H9 (cell line): ENCODE data around the gene CXorf58. TPM values are rescaled to one million over a fixed set of nuclear protein-coding genes. Genes with fewer than 3 reads are reported as not detected.

Experiments used
- DNase-seq: peaks from one replicate; pipeline ENCODE4 v3.0.0-alpha.2; 2017
- H2AFZ ChIP-seq: one replicate; pipeline ENCODE4 v1.6.1; 2013; ENCODE audit warnings: mild to moderate bottlenecking, low read length, control low read depth, moderate library complexity
- H2AK5ac ChIP-seq: 2 replicates; pipeline ENCODE4 v1.6.1; 2013; ENCODE audit warnings: low read length, control low read depth, mixed read lengths; ENCODE audit not compliant: insufficient read length
- H2BK120ac ChIP-seq: one replicate; pipeline ENCODE4 v1.6.1; 2013; ENCODE audit warnings: low read depth, mild to moderate bottlenecking, low read length, control low read depth, inconsistent platforms; ENCODE audit not compliant: poor library complexity, severe bottlenecking
- H2BK12ac ChIP-seq: 2 replicates; pipeline ENCODE4 v1.6.1; 2013; ENCODE audit warnings: low read length, control low read depth, mixed read lengths, low read depth; ENCODE audit not compliant: insufficient read length
- H2BK15ac ChIP-seq: 2 replicates; pipeline ENCODE4 v1.6.1; 2013; ENCODE audit warnings: low read depth, low read length, control low read depth
- H2BK20ac ChIP-seq: one replicate; pipeline ENCODE4 v1.6.1; 2013; ENCODE audit warnings: low read depth, mild to moderate bottlenecking, low read length, control low read depth, inconsistent platforms; ENCODE audit not compliant: poor library complexity, severe bottlenecking
- H2BK5ac ChIP-seq: 2 replicates; pipeline ENCODE4 v1.6.1; 2013; ENCODE audit warnings: low read length, control low read depth, mixed read lengths; ENCODE audit not compliant: insufficient read length
- H3K14ac ChIP-seq: 2 replicates; pipeline ENCODE4 v1.6.1; 2013; ENCODE audit warnings: low read length, control low read depth; ENCODE audit not compliant: insufficient read depth
- H3K18ac ChIP-seq: 2 replicates; pipeline ENCODE4 v1.6.1; 2013; ENCODE audit warnings: low read depth, mild to moderate bottlenecking, mixed read lengths, low read length, control low read depth; ENCODE audit not compliant: insufficient read length
- H3K23ac ChIP-seq: 2 replicates; pipeline ENCODE4 v1.6.1; 2013; ENCODE audit warnings: low read length, control low read depth, mixed read lengths, low read depth; ENCODE audit not compliant: insufficient read length
- H3K23me2 ChIP-seq: 2 replicates; pipeline ENCODE4 v1.6.1; 2013; ENCODE audit warnings: low read depth, mild to moderate bottlenecking, mixed read lengths, low read length, control low read depth; ENCODE audit not compliant: insufficient read length, poor library complexity, severe bottlenecking
- H3K27ac ChIP-seq: 2 replicates; pipeline ENCODE4 v1.5.1; 2013; ENCODE audit warnings: low read length, control low read depth, mixed read lengths, low read depth; ENCODE audit not compliant: insufficient read length
- H3K27me3 ChIP-seq: 2 replicates; pipeline ENCODE4 v1.6.1; 2013; ENCODE audit warnings: low read length, control low read depth, inconsistent platforms; ENCODE audit not compliant: insufficient read depth
- H3K4ac ChIP-seq: 2 replicates; pipeline ENCODE4 v1.6.1; 2013; ENCODE audit warnings: low read depth, mild to moderate bottlenecking, control low read depth, inconsistent platforms, low read length, moderate library complexity
- H3K4me1 ChIP-seq: 2 replicates; pipeline ENCODE4 v1.6.1; 2013; ENCODE audit warnings: low read length, control low read depth, inconsistent platforms; ENCODE audit not compliant: insufficient read depth
- H3K4me2 ChIP-seq: 2 replicates; pipeline ENCODE4 v1.6.1; 2013; ENCODE audit warnings: low read length, control low read depth, mixed read lengths; ENCODE audit not compliant: insufficient read length, insufficient read depth
- H3K56ac ChIP-seq: 2 replicates; pipeline ENCODE4 v1.6.1; 2013; ENCODE audit warnings: low read depth, mild to moderate bottlenecking, mixed read lengths, low read length, control low read depth; ENCODE audit not compliant: insufficient read length
- H3K79me1 ChIP-seq: 2 replicates; pipeline ENCODE4 v1.6.1; 2013; ENCODE audit warnings: low read depth, mild to moderate bottlenecking, moderate library complexity, low read length, control low read depth, inconsistent platforms; ENCODE audit not compliant: insufficient read depth, poor library complexity, severe bottlenecking
- H3K79me2 ChIP-seq: 2 replicates; pipeline ENCODE4 v1.6.1; 2013; ENCODE audit warnings: low read length, control low read depth, inconsistent platforms; ENCODE audit not compliant: insufficient read depth
- H3K9ac ChIP-seq: 2 replicates; pipeline ENCODE4 v1.6.1; 2013; ENCODE audit warnings: low read length, control low read depth, mixed read lengths; ENCODE audit not compliant: insufficient read length; ENCODE audit errors: extremely low read depth
- H3K9me3 ChIP-seq: one replicate; pipeline ENCODE4 v1.6.1; 2013; ENCODE audit warnings: low read depth, low read length, inconsistent platforms; ENCODE audit not compliant: control insufficient read depth
- H3T11ph ChIP-seq: one replicate; pipeline ENCODE4 v1.6.1; 2013; ENCODE audit warnings: mild to moderate bottlenecking, low read length, control low read depth, inconsistent platforms
- H4K20me1 ChIP-seq: one replicate; pipeline ENCODE4 v1.6.1; 2013; ENCODE audit not compliant: control insufficient read depth, insufficient read length, insufficient read depth
- H4K5ac ChIP-seq: 2 replicates; pipeline ENCODE4 v1.6.1; 2013; ENCODE audit warnings: low read depth, mild to moderate bottlenecking, mixed read lengths, low read length, control low read depth; ENCODE audit not compliant: insufficient read length
- H4K8ac ChIP-seq: replicated peaks from 2 replicates; pipeline ENCODE4 v1.6.1; 2013; ENCODE audit warnings: low read length, control low read depth, mixed read lengths, low read depth; ENCODE audit not compliant: insufficient read length
- H4K91ac ChIP-seq: 2 replicates; pipeline ENCODE4 v1.6.1; 2013; ENCODE audit warnings: low read depth, mild to moderate bottlenecking, moderate library complexity, mixed read lengths, low read length, control low read depth; ENCODE audit not compliant: insufficient read length
- H3K27ac Mint-ChIP-seq, 3 experiments: 2 replicates in 2 of 3; 3 replicates in 1 of 3; pipeline ENCODE4 v1.8.0; 2020 to 2021; ENCODE audit warnings: mixed read lengths in 3 of 3, mild to moderate bottlenecking in 1 of 3, moderate library complexity in 1 of 3
- H3K27me3 Mint-ChIP-seq: 2 replicates; pipeline ENCODE4 v1.8.0; 2021; ENCODE audit warnings: low read depth, mild to moderate bottlenecking, moderate library complexity, mixed read lengths
- H3K36me3 Mint-ChIP-seq, 3 experiments: 2 replicates in 2 of 3; 3 replicates in 1 of 3; pipeline ENCODE4 v1.8.0; 2020 to 2021; ENCODE audit warnings: low read depth in 3 of 3, mixed read lengths in 3 of 3; ENCODE audit not compliant: insufficient read depth in 1 of 3
- H3K4me1 Mint-ChIP-seq, 2 experiments: 2 replicates each; pipeline ENCODE4 v1.8.0; 2020; ENCODE audit warnings: mixed read lengths in 2 of 2
- H3K4me3 Mint-ChIP-seq, 2 experiments: 2 replicates in 1 of 2; 3 replicates in 1 of 2; pipeline ENCODE4 v1.8.0; 2020 to 2021; ENCODE audit warnings: mild to moderate bottlenecking in 2 of 2, mixed read lengths in 2 of 2, moderate library complexity in 1 of 2
- H3K9me3 Mint-ChIP-seq, 2 experiments: 2 replicates in 1 of 2; 3 replicates in 1 of 2; pipeline ENCODE4 v1.8.0; 2020; ENCODE audit warnings: mild to moderate bottlenecking in 2 of 2, mixed read lengths in 2 of 2, moderate library complexity in 1 of 2
- WGBS: extraction: QIAGEN DNeasy Blood & Tissue Kit; methylation state at CpG from one replicate; pipeline ENCODE4 v1.1.7; 2013; ENCODE audit warnings: missing lambda C conversion rate, low lambda C conversion rate, mixed read lengths; ENCODE audit not compliant: insufficient read length; ENCODE audit errors: extremely low coverage; 5-methylcytosine and 5-hydroxymethylcytosine counted together
- total RNA-seq: library from RNA; stranded (reverse); gene quantifications from 2 replicates; pipeline ENCODE4 v1.2.1, GENCODE V29; 2021
- TF ChIP-seq, protein P1 (sequence below): fragments of 200-600 bp; sonication (generic); conservative IDR thresholded peaks from 3 replicates; pipeline ENCODE4 v1.8.0; 2021; ENCODE audit warnings: antibody characterized with exemption, mild to moderate bottlenecking

CXorf58 gene
- total RNA-seq, 1 experiment from 2014 or later: not detected

GRCh38 chrX:23870041-23870440 is 37.8 kb upstream of the CXorf58 start:
- Mint-ChIP-seq H3K27me3 (no peaks in the 10 kb centered on the region), H3K27ac (no peak overlapping the region; a peak in 1 of 7 replicates), H3K36me3 (peaks cover 15 to 41% (median 40%) of the 10 kb centered on the region in 3 experiments; a peak in 6 of 7 replicates), H3K4me3 (no peak overlapping the region), H3K9me3 (no peaks in the 10 kb centered on the region), H3K4me1 (peaks cover 2 to 4% of the 10 kb centered on the region in 2 experiments; a peak in 2 of 4 replicates)
- H2BK20ac ChIP-seq: no peak overlapping the region
- no peak overlapping the region for H2BK120ac ChIP-seq
- no peak overlapping the region for H2BK5ac ChIP-seq
- H4K91ac ChIP-seq: no peak overlapping the region
- no peaks in the 10 kb centered on the region for H3K79me2 ChIP-seq
- TF ChIP-seq, protein P1, sequence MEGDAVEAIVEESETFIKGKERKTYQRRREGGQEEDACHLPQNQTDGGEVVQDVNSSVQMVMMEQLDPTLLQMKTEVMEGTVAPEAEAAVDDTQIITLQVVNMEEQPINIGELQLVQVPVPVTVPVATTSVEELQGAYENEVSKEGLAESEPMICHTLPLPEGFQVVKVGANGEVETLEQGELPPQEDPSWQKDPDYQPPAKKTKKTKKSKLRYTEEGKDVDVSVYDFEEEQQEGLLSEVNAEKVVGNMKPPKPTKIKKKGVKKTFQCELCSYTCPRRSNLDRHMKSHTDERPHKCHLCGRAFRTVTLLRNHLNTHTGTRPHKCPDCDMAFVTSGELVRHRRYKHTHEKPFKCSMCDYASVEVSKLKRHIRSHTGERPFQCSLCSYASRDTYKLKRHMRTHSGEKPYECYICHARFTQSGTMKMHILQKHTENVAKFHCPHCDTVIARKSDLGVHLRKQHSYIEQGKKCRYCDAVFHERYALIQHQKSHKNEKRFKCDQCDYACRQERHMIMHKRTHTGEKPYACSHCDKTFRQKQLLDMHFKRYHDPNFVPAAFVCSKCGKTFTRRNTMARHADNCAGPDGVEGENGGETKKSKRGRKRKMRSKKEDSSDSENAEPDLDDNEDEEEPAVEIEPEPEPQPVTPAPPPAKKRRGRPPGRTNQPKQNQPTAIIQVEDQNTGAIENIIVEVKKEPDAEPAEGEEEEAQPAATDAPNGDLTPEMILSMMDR: no peak
- H4K20me1 ChIP-seq: no peaks in the 10 kb centered on the region
- no peak overlapping the region for H3K18ac ChIP-seq
- H3K9ac ChIP-seq: no peak overlapping the region
- H4K8ac ChIP-seq: no peak overlapping the region
- no peaks in the 10 kb centered on the region for H3K27me3 ChIP-seq
- H2AFZ ChIP-seq: no peak overlapping the region
- no peak overlapping the region for H3K27ac ChIP-seq
- H2BK12ac ChIP-seq: no peak overlapping the region
- no peak for DNase-seq
- no peak overlapping the region for H3K4ac ChIP-seq
- no peak overlapping the region for H3T11ph ChIP-seq
- H3K4me1 ChIP-seq: no peaks in the 10 kb centered on the region; the same call in 1 of the 2 replicates
- no CpG with 5 or more reads among the region's 2 CpGs for WGBS
- H3K79me1 ChIP-seq: no peaks in the 10 kb centered on the region
- H2BK15ac ChIP-seq: no peak overlapping the region
- H3K14ac ChIP-seq: no peak overlapping the region
- H2AK5ac ChIP-seq: no peak overlapping the region
- no peak overlapping the region for H3K4me2 ChIP-seq
- H3K23me2 ChIP-seq: no peaks in the 10 kb centered on the region
- H3K9me3 ChIP-seq: no peaks in the 10 kb centered on the region
- no peak overlapping the region for H3K23ac ChIP-seq
- H4K5ac ChIP-seq: no peak overlapping the region
- H3K56ac ChIP-seq: no peak overlapping the region
